Osteoblast (primary cell): ENCODE results near the gene RPS6KA2. TPM values are rescaled to one million over a fixed set of nuclear protein-coding genes. Genes with fewer than 3 reads are reported as not detected.

Source experiments
- DNase-seq: peaks from one replicate; pipeline ENCODE4 v3.0.0; 2011; ENCODE audit warnings: low spot score, mixed read lengths; ENCODE audit not compliant: insufficient read length; ENCODE audit errors: missing footprints
- H2AFZ ChIP-seq: 2 replicates; pipeline ENCODE4 v1.6.0; 2011; ENCODE audit warnings: mild to moderate bottlenecking, low read length
- H3K27ac ChIP-seq: 2 replicates; pipeline ENCODE4 v1.5.1; 2011; ENCODE audit warnings: mild to moderate bottlenecking, low read depth, low read length, moderate library complexity
- H3K27me3 ChIP-seq: 2 replicates; pipeline ENCODE4 v1.6.0; 2012; ENCODE audit warnings: mild to moderate bottlenecking, control low read depth, inconsistent platforms, low read length, moderate library complexity; ENCODE audit not compliant: insufficient read depth
- H3K36me3 ChIP-seq: 2 replicates; pipeline ENCODE4 v1.5.1; 2011; ENCODE audit warnings: mild to moderate bottlenecking, low read length, control low read depth, moderate library complexity; ENCODE audit not compliant: insufficient read depth
- H3K4me1 ChIP-seq: 2 replicates; pipeline ENCODE4 v1.5.1; 2011; ENCODE audit warnings: mild to moderate bottlenecking, low read length, control low read depth, moderate library complexity; ENCODE audit not compliant: insufficient read depth
- H3K4me2 ChIP-seq: 2 replicates; pipeline ENCODE4 v1.6.0; 2011; ENCODE audit warnings: mild to moderate bottlenecking, low read length; ENCODE audit not compliant: insufficient read depth
- H3K4me3 ChIP-seq: fragments of 200-600 bp; sonication (generic); 3 replicates; pipeline ENCODE4 v1.5.1; 2012; ENCODE audit warnings: mild to moderate bottlenecking, low read length, inconsistent platforms; ENCODE audit not compliant: insufficient read depth
- H3K79me2 ChIP-seq: 2 replicates; pipeline ENCODE4 v1.6.0; 2012; ENCODE audit warnings: mild to moderate bottlenecking, low read length, control low read depth, inconsistent platforms; ENCODE audit not compliant: insufficient read depth
- H3K9me3 ChIP-seq: 2 replicates; pipeline ENCODE4 v1.5.1; 2011; ENCODE audit warnings: low read depth, low read length, control low read depth
- H4K20me1 ChIP-seq: 2 replicates; pipeline ENCODE4 v1.6.0; 2012; ENCODE audit warnings: mild to moderate bottlenecking, low read length, control low read depth; ENCODE audit not compliant: insufficient read depth
- total RNA-seq: library from RNA; depleted of rRNA; stranded (reverse); fragments of >200 nt; gene quantifications from 2 replicates; pipeline ENCODE4 v1.2.3, GENCODE V29; 2012
- TF ChIP-seq, protein P1 (sequence below): IDR thresholded peaks from 2 replicates; pipeline ENCODE4 v1.5.1; 2011; ENCODE audit warnings: mild to moderate bottlenecking, low read depth, low read length, moderate library complexity; ENCODE audit errors: extremely low read depth

RPS6KA2 gene
- total RNA-seq, 1 donor: 113 TPM

DNA sequence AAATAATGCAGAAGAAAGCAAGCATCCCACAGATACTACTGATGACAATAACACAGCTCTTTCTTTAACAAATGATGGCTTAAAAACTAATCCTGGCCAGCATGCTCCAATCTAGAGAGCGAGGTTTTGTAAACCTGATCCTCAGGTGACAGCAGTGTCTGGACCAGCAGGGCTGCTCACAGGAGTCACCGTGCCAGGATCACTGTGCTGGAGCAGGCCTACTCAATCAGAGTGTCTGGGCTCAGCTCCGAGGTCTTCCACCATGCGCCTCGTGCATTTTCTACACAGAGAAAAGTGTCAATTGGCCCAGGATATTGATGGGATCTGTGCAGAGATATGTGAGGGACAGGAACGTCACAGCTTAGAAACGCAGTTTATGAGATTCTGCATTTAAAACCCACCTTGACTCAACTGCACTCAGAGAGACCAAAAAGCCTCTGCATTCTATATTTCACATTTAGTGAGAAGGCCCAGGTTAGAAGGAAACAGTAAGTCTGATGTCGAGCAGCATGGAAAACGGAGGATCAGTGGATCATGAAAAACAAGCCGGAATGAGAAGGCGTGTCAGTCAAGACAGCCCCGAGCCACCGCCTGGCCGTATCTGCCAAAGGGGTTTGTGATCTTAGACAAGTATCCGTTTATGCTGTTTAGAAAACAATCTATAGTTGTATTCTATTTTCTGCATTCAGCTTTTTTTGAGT, 48.4 kb downstream of the RPS6KA2 start:
- peaks cover 3% of the 10 kb centered on the region for H3K4me1 ChIP-seq
- no peak overlapping the region for H3K27ac ChIP-seq
- no peaks in the 10 kb centered on the region for H4K20me1 ChIP-seq
- no peak overlapping the region for H2AFZ ChIP-seq
- no peaks in the 10 kb centered on the region for H3K27me3 ChIP-seq
- H3K9me3 ChIP-seq: no peaks in the 10 kb centered on the region
- TF ChIP-seq, protein P1, sequence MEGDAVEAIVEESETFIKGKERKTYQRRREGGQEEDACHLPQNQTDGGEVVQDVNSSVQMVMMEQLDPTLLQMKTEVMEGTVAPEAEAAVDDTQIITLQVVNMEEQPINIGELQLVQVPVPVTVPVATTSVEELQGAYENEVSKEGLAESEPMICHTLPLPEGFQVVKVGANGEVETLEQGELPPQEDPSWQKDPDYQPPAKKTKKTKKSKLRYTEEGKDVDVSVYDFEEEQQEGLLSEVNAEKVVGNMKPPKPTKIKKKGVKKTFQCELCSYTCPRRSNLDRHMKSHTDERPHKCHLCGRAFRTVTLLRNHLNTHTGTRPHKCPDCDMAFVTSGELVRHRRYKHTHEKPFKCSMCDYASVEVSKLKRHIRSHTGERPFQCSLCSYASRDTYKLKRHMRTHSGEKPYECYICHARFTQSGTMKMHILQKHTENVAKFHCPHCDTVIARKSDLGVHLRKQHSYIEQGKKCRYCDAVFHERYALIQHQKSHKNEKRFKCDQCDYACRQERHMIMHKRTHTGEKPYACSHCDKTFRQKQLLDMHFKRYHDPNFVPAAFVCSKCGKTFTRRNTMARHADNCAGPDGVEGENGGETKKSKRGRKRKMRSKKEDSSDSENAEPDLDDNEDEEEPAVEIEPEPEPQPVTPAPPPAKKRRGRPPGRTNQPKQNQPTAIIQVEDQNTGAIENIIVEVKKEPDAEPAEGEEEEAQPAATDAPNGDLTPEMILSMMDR: no peak
- H3K79me2 ChIP-seq: peaks cover 31% of the 10 kb centered on the region
- no peak for DNase-seq
- no peak overlapping the region for H3K4me3 ChIP-seq
- H3K36me3 ChIP-seq: no peaks in the 10 kb centered on the region
- no peak overlapping the region for H3K4me2 ChIP-seq

DNA sequence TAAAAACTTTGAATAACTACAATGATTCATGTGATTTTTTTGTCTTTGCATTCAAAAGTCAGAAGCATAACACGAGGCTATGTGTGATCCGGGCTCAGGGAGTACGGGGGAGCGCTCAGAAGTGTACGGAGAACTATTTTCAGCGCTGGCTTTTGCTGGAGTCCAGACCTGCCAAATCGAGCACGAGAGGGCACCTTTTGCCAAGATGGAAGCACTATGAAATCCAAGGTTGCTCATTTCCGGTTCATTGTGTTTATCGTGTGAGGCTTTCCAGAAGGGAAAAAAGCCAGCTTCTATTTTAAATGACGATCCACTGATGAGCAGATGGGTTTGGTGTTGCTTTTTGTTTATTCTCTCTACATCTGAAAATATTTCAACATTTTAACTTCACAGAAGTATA, 51.8 kb downstream of the RPS6KA2 start:
- H3K9me3 ChIP-seq: no peaks in the 10 kb centered on the region
- DNase-seq: no peak
- H3K79me2 ChIP-seq: peaks cover 33% of the 10 kb centered on the region
- no peaks in the 10 kb centered on the region for H3K36me3 ChIP-seq
- H3K27ac ChIP-seq: no peak overlapping the region
- no peaks in the 10 kb centered on the region for H4K20me1 ChIP-seq
- no peaks in the 10 kb centered on the region for H3K27me3 ChIP-seq
- no peak overlapping the region for H3K4me2 ChIP-seq
- no peak overlapping the region for H2AFZ ChIP-seq
- no peak overlapping the region for H3K4me3 ChIP-seq
- TF ChIP-seq, protein P1: no peak
- H3K4me1 ChIP-seq: peaks cover 12% of the 10 kb centered on the region

DNA sequence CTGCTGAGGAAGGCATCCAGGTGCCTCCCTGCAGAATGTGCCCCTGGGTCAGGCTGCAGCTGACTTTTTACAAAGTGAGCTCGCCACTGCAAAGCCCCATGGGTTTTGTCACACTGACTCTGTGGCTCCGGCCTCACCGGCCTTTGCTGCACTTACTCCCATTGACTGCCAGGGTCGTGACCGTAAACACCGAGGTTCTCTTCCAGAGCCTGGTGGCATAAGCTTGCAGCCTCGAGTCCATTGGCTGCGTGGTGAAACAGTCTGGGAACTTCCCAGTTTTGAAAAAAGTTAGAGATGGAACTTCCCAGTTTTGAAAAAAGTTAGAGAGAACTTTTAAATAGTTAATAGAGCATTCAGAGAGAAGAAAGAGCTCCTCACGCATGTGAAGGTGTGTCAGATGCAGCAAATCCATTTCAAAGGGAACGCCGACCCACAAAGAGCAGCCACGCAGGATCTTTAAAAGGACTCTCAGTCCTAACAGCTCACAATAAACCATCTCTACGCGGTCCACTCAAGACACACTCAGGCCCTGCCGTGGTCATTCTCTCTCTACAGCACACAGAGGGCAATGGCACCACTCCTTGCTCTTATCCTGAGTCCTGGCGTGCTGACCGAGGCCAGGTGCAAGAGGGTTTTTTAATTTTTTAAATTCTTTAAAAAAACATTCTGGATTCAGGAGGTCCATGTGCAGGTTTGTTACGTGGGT, 53.4 kb downstream of the RPS6KA2 start:
- peaks cover 12% of the 10 kb centered on the region for H3K4me1 ChIP-seq
- TF ChIP-seq, protein P1: no peak
- no peaks in the 10 kb centered on the region for H3K36me3 ChIP-seq
- no peak overlapping the region for H3K4me2 ChIP-seq
- no peaks in the 10 kb centered on the region for H3K27me3 ChIP-seq
- H3K9me3 ChIP-seq: no peaks in the 10 kb centered on the region
- DNase-seq: no peak
- no peak overlapping the region for H3K4me3 ChIP-seq
- H3K79me2 ChIP-seq: peaks cover 44% of the 10 kb centered on the region
- H3K27ac ChIP-seq: peak overlapping the region; percentile 84
- no peak overlapping the region for H2AFZ ChIP-seq
- H4K20me1 ChIP-seq: no peaks in the 10 kb centered on the region
